CD14-positive monocyte (primary cell): ENCODE data around the gene SYNE3. TPM values are rescaled to one million over a fixed set of nuclear protein-coding genes. Genes with fewer than 3 reads are reported as not detected.

Experiments
- DNase-seq, 3 donors: peaks; one replicate each; pipeline ENCODE4 v3.0.0-alpha.2; 2011 to 2022
- H2AFZ ChIP-seq: 2 replicates; pipeline ENCODE4 v1.6.0; 2012; ENCODE audit warnings: mild to moderate bottlenecking, low read depth, low read length, inconsistent platforms; ENCODE audit not compliant: insufficient read depth, poor library complexity, severe bottlenecking
- H3K27ac ChIP-seq, 2 donors: 1 replicate in 1 of 2; 2 replicates in 1 of 2; pipeline ENCODE4 v1.5.1; 2012 to 2013; ENCODE audit warnings: low read length in 2 of 2, control low read depth in 1 of 2, inconsistent platforms in 1 of 2, low read depth in 1 of 2, mild to moderate bottlenecking in 1 of 2
- H3K27me3 ChIP-seq, 2 donors: one replicate each; pipeline versions ENCODE4 v1.6.0 to v1.6.1; 2011 to 2013; ENCODE audit warnings: low read length in 2 of 2; ENCODE audit not compliant: control insufficient read depth in 2 of 2, insufficient read depth in 2 of 2
- H3K36me3 ChIP-seq, 2 donors: replicated peaks in 1 of 2; 1 replicate in 1 of 2; 2 replicates in 1 of 2; pipeline versions ENCODE4 v1.5.1 to v1.6.1; 2012 to 2013; ENCODE audit warnings: low read length in 2 of 2, control low read depth in 1 of 2, inconsistent platforms in 1 of 2, mild to moderate bottlenecking in 1 of 2; ENCODE audit not compliant: insufficient read depth in 2 of 2, control insufficient read depth in 1 of 2
- H3K4me1 ChIP-seq, 2 donors: 1 replicate in 1 of 2; 2 replicates in 1 of 2; pipeline versions ENCODE4 v1.5.1 to v1.6.1; 2012 to 2013; ENCODE audit warnings: low read length in 2 of 2, control low read depth in 1 of 2, inconsistent platforms in 1 of 2, mild to moderate bottlenecking in 1 of 2, moderate library complexity in 1 of 2; ENCODE audit not compliant: insufficient read depth in 2 of 2, control insufficient read depth in 1 of 2
- H3K4me2 ChIP-seq: replicated peaks from 2 replicates; pipeline ENCODE3; 2012; ENCODE audit warnings: low read length, moderate library complexity, mild to moderate bottlenecking; ENCODE audit not compliant: poor library complexity, severe bottlenecking; ENCODE audit errors: extremely low read depth
- H3K4me3 ChIP-seq, 3 experiments: fragments of 200-600 bp in 1 of 3; sonication (generic) in 1 of 3; replicated peaks in 1 of 3; 1 replicate in 2 of 3; 2 replicates in 1 of 3; pipeline ENCODE4 v1.5.1; 2011 to 2013; ENCODE audit warnings: low read length in 3 of 3, mild to moderate bottlenecking in 3 of 3, control low read depth in 2 of 3, low read depth in 2 of 3, inconsistent platforms in 1 of 3, moderate library complexity in 1 of 3
- H3K79me2 ChIP-seq: 2 replicates; pipeline ENCODE4 v1.6.0; 2012; ENCODE audit warnings: mild to moderate bottlenecking, control low read depth, inconsistent platforms, low read length, moderate library complexity; ENCODE audit not compliant: insufficient read depth
- H3K9ac ChIP-seq: 2 replicates; pipeline ENCODE4 v1.6.0; 2017; ENCODE audit warnings: low read length, mild to moderate bottlenecking; ENCODE audit not compliant: insufficient read depth, poor library complexity, severe bottlenecking
- H3K9me3 ChIP-seq, 2 donors: replicated peaks in 1 of 2; 1 replicate in 1 of 2; 2 replicates in 1 of 2; pipeline versions ENCODE4 v1.5.1 to v1.6.1; 2012 to 2013; ENCODE audit warnings: low read length in 2 of 2, control low read depth in 1 of 2; ENCODE audit not compliant: control insufficient read depth in 1 of 2, insufficient read depth in 1 of 2
- H4K20me1 ChIP-seq: 2 replicates; pipeline ENCODE4 v1.6.0; 2012; ENCODE audit warnings: mild to moderate bottlenecking, low read length, control low read depth, moderate library complexity; ENCODE audit not compliant: insufficient read depth
- H3K27ac Mint-ChIP-seq, 7 donors: one replicate each; pipeline ENCODE4 v1.8.0; 2020; ENCODE audit warnings: mild to moderate bottlenecking in 7 of 7, mixed read lengths in 7 of 7, moderate library complexity in 6 of 7, inconsistent platforms in 2 of 7
- H3K27me3 Mint-ChIP-seq, 3 donors: one replicate each; pipeline ENCODE4 v1.8.0; 2021 to 2022; ENCODE audit warnings: low read depth in 3 of 3, mild to moderate bottlenecking in 3 of 3, mixed read lengths in 3 of 3, moderate library complexity in 3 of 3, inconsistent platforms in 1 of 3
- H3K36me3 Mint-ChIP-seq, 2 donors: one replicate each; pipeline ENCODE4 v1.8.0; 2020; ENCODE audit warnings: mixed read lengths in 2 of 2, inconsistent platforms in 1 of 2, mild to moderate bottlenecking in 1 of 2
- H3K4me1 Mint-ChIP-seq: one replicate; pipeline ENCODE4 v1.8.0; 2020; ENCODE audit warnings: mild to moderate bottlenecking, mixed read lengths
- H3K4me3 Mint-ChIP-seq, 2 donors: one replicate each; pipeline ENCODE4 v1.8.0; 2020; ENCODE audit warnings: mild to moderate bottlenecking in 2 of 2, mixed read lengths in 2 of 2, moderate library complexity in 1 of 2
- H3K9me3 Mint-ChIP-seq, 7 donors: one replicate each; pipeline ENCODE4 v1.8.0; 2020 to 2022; ENCODE audit warnings: mixed read lengths in 7 of 7, mild to moderate bottlenecking in 6 of 7, moderate library complexity in 6 of 7, inconsistent platforms in 2 of 7
- CTCF ChIP-seq: fragments of 200-600 bp; IDR thresholded peaks from one replicate; pipeline ENCODE4 v1.8.0; 2022; ENCODE audit warnings: antibody characterized with exemption, mild to moderate bottlenecking
- WGBS: methylation state at CpG from one replicate; pipeline ENCODE4 v1.1.5; 2013; ENCODE audit warnings: missing lambda C conversion rate; ENCODE audit not compliant: insufficient coverage; 5-methylcytosine and 5-hydroxymethylcytosine counted together
- intact Hi-C, 2 donors: fragments of 100-400 bp; cut with micrococcal nuclease; formaldehyde crosslinking; loops; one replicate each; pipeline versions ENCODE4 v1.15.0 to v1.15.1; 2023
- polyA plus RNA-seq, 3 donors: library from polyadenylated mRNA; depleted of rRNA in 1 of 3; unstranded in 2 of 3; stranded (reverse) in 1 of 3; fragments of 300-500 nt in 2 of 3; fragments of >200 nt in 1 of 3; fragmentation: Illumina TruSeq in 2 of 3; gene quantifications; 1 replicate in 2 of 3; 2 replicates in 1 of 3; pipeline ENCODE4 v1.2.3, GENCODE V29; 2012 to 2021

SYNE3 gene
- polyA plus RNA-seq, 3 donors = 2.6 to 26.1 (median 3.5) TPM

GRCh38 chr14:95509495-95509894, 7.0 kb downstream of the SYNE3 start:
- no peaks in the 10 kb centered on the region for H3K9me3 Mint-ChIP-seq
- peaks cover 96% of the 10 kb centered on the region for H4K20me1 ChIP-seq
- no peak overlapping the region for H3K4me3 Mint-ChIP-seq
- H3K9ac ChIP-seq = no peak overlapping the region
- H3K9me3 ChIP-seq = no peaks in the 10 kb centered on the region
- H3K4me2 ChIP-seq = no peak overlapping the region
- no peak overlapping the region for H2AFZ ChIP-seq
- no peak overlapping the region for H3K4me3 ChIP-seq
- no peaks in the 10 kb centered on the region for H3K27me3 ChIP-seq
- peaks cover 97% of the 10 kb centered on the region for H3K79me2 ChIP-seq
- H3K36me3 ChIP-seq = peaks cover 8 to 38% of the 10 kb centered on the region in 2 donors
- DNase-seq = no peak
- peak overlapping the region; percentile 1 to 55 for H3K27ac ChIP-seq
- H3K4me1 ChIP-seq = peaks cover 74 to 82% of the 10 kb centered on the region in 2 donors
- intact Hi-C loops = no loop called here
- H3K27me3 Mint-ChIP-seq = no peaks in the 10 kb centered on the region
- peaks cover 83% of the 10 kb centered on the region for H3K4me1 Mint-ChIP-seq
- 90% methylated on average over 3 of the region's 6 CpGs for WGBS
- peaks cover 43 to 58% of the 10 kb centered on the region in 2 donors for H3K36me3 Mint-ChIP-seq
- no peak for TF ChIP-seq CTCF
- peak overlapping the region in 3 of 7 donors; percentile 26 to 63 (median 59) for H3K27ac Mint-ChIP-seq

GRCh38 chr14:95508377-95508776, 8.1 kb downstream of the SYNE3 start:
- no peaks in the 10 kb centered on the region for H3K27me3 Mint-ChIP-seq
- Histone ChIP-seq H3K79me2 (peaks cover 97% of the 10 kb centered on the region), H3K4me2 (no peak overlapping the region), H4K20me1 (peaks cover 97% of the 10 kb centered on the region), H3K27me3 (no peaks in the 10 kb centered on the region), H3K9me3 (no peaks in the 10 kb centered on the region), H3K27ac (peak overlapping the region in 1 of 2 donors; percentile 77), H3K9ac (no peak overlapping the region), H3K4me1 (peaks cover 74 to 82% of the 10 kb centered on the region in 2 donors), H3K4me3 (no peak overlapping the region), H2AFZ (no peak overlapping the region), H3K36me3 (peaks cover 8 to 49% of the 10 kb centered on the region in 2 donors)
- DNase-seq = no peak
- H3K36me3 Mint-ChIP-seq = peaks cover 44 to 66% of the 10 kb centered on the region in 2 donors
- 94% methylated on average over 6 of the region's 6 CpGs for WGBS
- TF ChIP-seq CTCF = no peak
- H3K4me1 Mint-ChIP-seq = peaks cover 80% of the 10 kb centered on the region
- intact Hi-C loops = no loop called here
- peak overlapping the region; percentile 89 to 96 (median 94) for H3K27ac Mint-ChIP-seq
- no peak overlapping the region for H3K4me3 Mint-ChIP-seq
- H3K9me3 Mint-ChIP-seq = no peaks in the 10 kb centered on the region
